ENCODE measurements around the gene SPATS2. TPM values are rescaled to one million over a fixed set of nuclear protein-coding genes. Genes with fewer than 3 reads are reported as not detected.

SPATS2 gene
- total RNA-seq, 2 experiments from 2014 or later: 6.1 to 6.4 TPM

- Mint-ChIP-seq H3K4me3 (no peak overlapping the region), H3K27me3 (no peaks in the 10 kb centered on the region), H3K9me3 (no peaks in the 10 kb centered on the region), H3K4me1 (ENCODE audit: low read depth) (peaks cover 5% of the 10 kb centered on the region), H3K27ac (no peak overlapping the region), H3K36me3 (ENCODE audit: low read depth) (peaks cover 8% of the 10 kb centered on the region)
- DNase-seq: no peak
- ChIA-PET CTCF (no interaction called here), POLR2A (interaction anchor here (1.4 kb wide), 1 partner anchor 89 kb away, joined by 3 read pairs; the partner anchor contains the start of gene SPATS2)
- Histone ChIP-seq H3K4me3 (ENCODE audit: low read length) (no peak overlapping the region), H3K9me3 (ENCODE audit: control insufficient read depth in 1 of 2, insufficient read depth in 1 of 2, low read length in 2 of 2) (no peaks in the 10 kb centered on the region), H3K36me3 (ENCODE audit: insufficient read depth, low read length) (no peaks in the 10 kb centered on the region), H3K27me3 (ENCODE audit: control insufficient read depth in 1 of 2, insufficient read depth in 2 of 2, low read length in 2 of 2) (no peaks in the 10 kb centered on the region), H3K4me1 (ENCODE audit: insufficient read depth, low read length) (no peaks in the 10 kb centered on the region), H3K27ac (ENCODE audit: low read depth in 1 of 2, low read length in 2 of 2) (no peak overlapping the region)
- intact Hi-C loops (cut with DNase I, micrococcal nuclease): no loop called here
- no peak for ATAC-seq (ENCODE audit: poor library complexity)
- TF ChIP-seq, protein P1, sequence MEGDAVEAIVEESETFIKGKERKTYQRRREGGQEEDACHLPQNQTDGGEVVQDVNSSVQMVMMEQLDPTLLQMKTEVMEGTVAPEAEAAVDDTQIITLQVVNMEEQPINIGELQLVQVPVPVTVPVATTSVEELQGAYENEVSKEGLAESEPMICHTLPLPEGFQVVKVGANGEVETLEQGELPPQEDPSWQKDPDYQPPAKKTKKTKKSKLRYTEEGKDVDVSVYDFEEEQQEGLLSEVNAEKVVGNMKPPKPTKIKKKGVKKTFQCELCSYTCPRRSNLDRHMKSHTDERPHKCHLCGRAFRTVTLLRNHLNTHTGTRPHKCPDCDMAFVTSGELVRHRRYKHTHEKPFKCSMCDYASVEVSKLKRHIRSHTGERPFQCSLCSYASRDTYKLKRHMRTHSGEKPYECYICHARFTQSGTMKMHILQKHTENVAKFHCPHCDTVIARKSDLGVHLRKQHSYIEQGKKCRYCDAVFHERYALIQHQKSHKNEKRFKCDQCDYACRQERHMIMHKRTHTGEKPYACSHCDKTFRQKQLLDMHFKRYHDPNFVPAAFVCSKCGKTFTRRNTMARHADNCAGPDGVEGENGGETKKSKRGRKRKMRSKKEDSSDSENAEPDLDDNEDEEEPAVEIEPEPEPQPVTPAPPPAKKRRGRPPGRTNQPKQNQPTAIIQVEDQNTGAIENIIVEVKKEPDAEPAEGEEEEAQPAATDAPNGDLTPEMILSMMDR (IDR thresholded peaks at IDR 0.05): no peak
Observed at GRCh38 chr12:49456131-49456679, 88.9 kb downstream of the SPATS2 start.

DNA sequence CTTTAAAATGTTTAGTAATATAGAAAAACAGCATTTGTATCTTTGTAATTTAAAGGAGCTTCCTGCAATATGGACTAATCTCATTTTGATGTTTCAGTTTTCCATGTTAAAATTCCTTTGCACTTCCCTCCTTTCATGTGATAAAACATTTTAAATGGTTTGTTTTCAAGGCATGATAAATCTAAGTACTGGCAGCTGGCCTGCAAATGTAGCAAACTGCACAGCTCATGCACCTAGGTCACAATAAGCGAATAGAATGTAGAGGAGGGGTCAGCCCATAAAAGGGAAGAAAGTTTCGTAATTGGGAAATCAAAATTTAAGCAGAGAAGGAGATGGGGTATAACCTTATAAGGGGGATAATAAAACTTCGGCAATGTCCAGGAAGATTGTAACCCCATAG is 91.6 kb downstream of the SPATS2 start:
- Histone ChIP-seq H3K4me3 (ENCODE audit: low read length) (no peak overlapping the region), H3K36me3 (ENCODE audit: insufficient read depth, low read length) (no peaks in the 10 kb centered on the region), H3K9me3 (ENCODE audit: control insufficient read depth in 1 of 2, insufficient read depth in 1 of 2, low read length in 2 of 2) (no peaks in the 10 kb centered on the region), H3K27me3 (ENCODE audit: control insufficient read depth in 1 of 2, insufficient read depth in 2 of 2, low read length in 2 of 2) (no peaks in the 10 kb centered on the region), H3K27ac (ENCODE audit: low read depth in 1 of 2, low read length in 2 of 2) (no peak overlapping the region), H3K4me1 (ENCODE audit: insufficient read depth, low read length) (no peaks in the 10 kb centered on the region)
- no peak for DNase-seq
- ChIA-PET CTCF (no interaction called here), POLR2A (no interaction called here)
- no peak for ATAC-seq (ENCODE audit: poor library complexity)
- Mint-ChIP-seq H3K36me3 (ENCODE audit: low read depth) (peaks cover 7% of the 10 kb centered on the region), H3K4me1 (ENCODE audit: low read depth) (no peaks in the 10 kb centered on the region), H3K27ac (no peak overlapping the region), H3K9me3 (no peaks in the 10 kb centered on the region), H3K27me3 (no peaks in the 10 kb centered on the region), H3K4me3 (no peak overlapping the region)
- intact Hi-C loops (cut with DNase I, micrococcal nuclease): no loop called here
- TF ChIP-seq, protein P1 (IDR thresholded peaks at IDR 0.05): no peak

- Mint-ChIP-seq H3K36me3 (ENCODE audit: low read depth) (peaks cover 7% of the 10 kb centered on the region), H3K27me3 (no peaks in the 10 kb centered on the region), H3K4me1 (ENCODE audit: low read depth) (no peaks in the 10 kb centered on the region), H3K4me3 (no peak overlapping the region), H3K9me3 (no peaks in the 10 kb centered on the region), H3K27ac (no peak overlapping the region)
- DNase-seq (no peak), ATAC-seq (ENCODE audit: poor library complexity) (no peak)
- CTCF ChIA-PET: interaction anchor here (0.8 to 1.7 kb wide), 2 partner anchors 19 to 103 kb away, joined by 3 to 5 read pairs; no protein-coding TSS in a partner anchor
- TF ChIP-seq, protein P1 (IDR thresholded peaks at IDR 0.05): no peak
- Histone ChIP-seq H3K4me1 (ENCODE audit: insufficient read depth, low read length) (no peaks in the 10 kb centered on the region), H3K4me3 (ENCODE audit: low read length) (no peak overlapping the region), H3K36me3 (ENCODE audit: insufficient read depth, low read length) (no peaks in the 10 kb centered on the region), H3K9me3 (ENCODE audit: control insufficient read depth in 1 of 2, insufficient read depth in 1 of 2, low read length in 2 of 2) (no peaks in the 10 kb centered on the region), H3K27ac (ENCODE audit: low read depth in 1 of 2, low read length in 2 of 2) (no peak overlapping the region), H3K27me3 (ENCODE audit: control insufficient read depth in 1 of 2, insufficient read depth in 2 of 2, low read length in 2 of 2) (no peaks in the 10 kb centered on the region)
- intact Hi-C loops (cut with DNase I, micrococcal nuclease): no loop called here
- POLR2A ChIA-PET: interaction anchor here (0.8 kb wide), 2 partner anchors 10 to 94 kb away, joined by 5 read pairs; partner anchors contain the start of gene SPATS2
Observed at GRCh38 chr12:49461221-49461620, 94.0 kb downstream of the SPATS2 start.

All from CD4-positive, alpha-beta T cell (primary cell).